Vagina (tissue), 2 donors: Measurements from ENCODE around the gene LPCAT1.

Experiments
- CTCF ChIP-seq, 3 experiments: fragments of 450-650 bp in 2 of 3; fragments of 200-600 bp in 1 of 3; sonication (generic) in 1 of 3; IDR thresholded peaks; one replicate each; pipeline ENCODE4 v1.5.1; 2017 to 2019; ENCODE audit warnings: antibody characterized with exemption in 3 of 3, mild to moderate bottlenecking in 2 of 3, moderate library complexity in 2 of 3
- POLR2A ChIP-seq, 2 donors: fragments of 450-650 bp; IDR thresholded peaks; one replicate each; pipeline ENCODE4 v1.6.1; 2017; ENCODE audit warnings: antibody characterized with exemption in 2 of 2, mild to moderate bottlenecking in 2 of 2, moderate library complexity in 2 of 2
- POLR2AphosphoS5 ChIP-seq, 2 donors: sonication (generic); formaldehyde crosslinking; IDR thresholded peaks; one replicate each; pipeline ENCODE4 v1.9.0; 2017; ENCODE audit warnings: antibody characterized with exemption in 2 of 2, mild to moderate bottlenecking in 2 of 2, low read depth in 1 of 2; ENCODE audit not compliant: insufficient read depth in 1 of 2

GRCh38 chr5:1537603-1538154 lies 13.9 kb upstream of the LPCAT1 start:
- TF ChIP-seq CTCF (IDR thresholded peaks at IDR 0.05) (no peak), POLR2AphosphoS5 (IDR thresholded peaks at IDR 0.05; ENCODE audit: insufficient read depth in 1 of 2, low read depth in 1 of 2) (no peak), POLR2A (IDR thresholded peaks at IDR 0.05) (no peak)
